Measurements from ENCODE around the gene TNIK. TPM values are rescaled to one million over a fixed set of nuclear protein-coding genes. Genes with fewer than 3 reads are reported as not detected.
"Not testable (repeated sequence)": the region's sequence is repeated elsewhere in the genome, so short reads cannot be mapped to it uniquely, and the experiment has no call there.

Gene TNIK
- total RNA-seq, 1 donor from 2014 or later, result 56.6 TPM

GRCh38 chr3:171307988-171308387, 152.2 kb downstream of the TNIK start:
- no peak for DNase-seq

- no peak for DNase-seq
Observed at GRCh38 chr3:171307046-171307585, 153.1 kb downstream of the TNIK start.

- peak; percentile 83 for DNase-seq
Observed at GRCh38 chr3:171306631-171307030, 153.6 kb downstream of the TNIK start.

GRCh38 chr3:171305823-171306222, 154.4 kb downstream of the TNIK start:
- not testable (repeated sequence) for DNase-seq

- not testable (repeated sequence) for DNase-seq
Observed at GRCh38 chr3:171304498-171304897, 155.7 kb downstream of the TNIK start.

- not testable (repeated sequence) for DNase-seq
Observed at GRCh38 chr3:171304017-171304416, 156.2 kb downstream of the TNIK start.

GRCh38 chr3:171301998-171302397, 158.2 kb downstream of the TNIK start:
- peak; percentile 68 for DNase-seq

GRCh38 chr3:171301002-171301401, 159.2 kb downstream of the TNIK start:
- no peak for DNase-seq

GRCh38 chr3:171297951-171298350, 162.3 kb downstream of the TNIK start:
- no peak for DNase-seq

GRCh38 chr3:171297207-171297606, 163.0 kb downstream of the TNIK start:
- DNase-seq, result no peak

- no peak for DNase-seq
Observed at GRCh38 chr3:171295484-171296373, 164.5 kb downstream of the TNIK start.

GRCh38 chr3:171293142-171293782, 166.9 kb downstream of the TNIK start:
- DNase-seq, result no peak

GRCh38 chr3:171290680-171291079, 169.5 kb downstream of the TNIK start:
- no peak for DNase-seq

- DNase-seq, result no peak
Observed at GRCh38 chr3:171289291-171289690, 170.9 kb downstream of the TNIK start.

GRCh38 chr3:171287761-171288160, 172.4 kb downstream of the TNIK start:
- not testable (repeated sequence) for DNase-seq

- DNase-seq, result no peak
Observed at GRCh38 chr3:171286580-171287249, 173.5 kb downstream of the TNIK start.

- DNase-seq, result no peak
Observed at GRCh38 chr3:171285287-171285686, 174.9 kb downstream of the TNIK start.

- DNase-seq, result peak; percentile 55
Observed at GRCh38 chr3:171284308-171285075, 175.7 kb downstream of the TNIK start.

GRCh38 chr3:171283848-171284222, 176.4 kb downstream of the TNIK start:
- DNase-seq, result no peak

GRCh38 chr3:171283183-171283847, 176.9 kb downstream of the TNIK start:
- peak; percentile 41 for DNase-seq

- peak; percentile 62 for DNase-seq
Observed at GRCh38 chr3:171282041-171282440, 178.2 kb downstream of the TNIK start.

Measured in tongue (tissue), 2 donors.